T-helper 2 cell treated with Interferon-gamma antibody and Interleukin-4, amounts not matched to agents 5 μg/mL and 100 μg/mL, for 36 hours (primary cell): ENCODE measurements around the gene BORCS8.
"Not testable (repeated sequence)": the region's sequence is repeated elsewhere in the genome, so short reads cannot be mapped to it uniquely, and the experiment has no call there.

Experiments
- DNase-seq: peaks from one replicate; pipeline ENCODE4 v3.0.0; 2021; ENCODE audit warnings: low spot score
- H3K27ac Mint-ChIP-seq: one replicate; pipeline ENCODE4 v1.8.0; 2021; ENCODE audit warnings: mild to moderate bottlenecking, mixed read lengths
- H3K27me3 Mint-ChIP-seq: one replicate; pipeline ENCODE4 v1.8.0; 2021; ENCODE audit warnings: low read depth, mixed read lengths
- H3K36me3 Mint-ChIP-seq: one replicate; pipeline ENCODE4 v1.8.0; 2021; ENCODE audit warnings: low read depth, mixed read lengths
- H3K4me1 Mint-ChIP-seq: one replicate; pipeline ENCODE4 v1.8.0; 2021; ENCODE audit warnings: low read depth, mixed read lengths
- H3K4me3 Mint-ChIP-seq: one replicate; pipeline ENCODE4 v1.8.0; 2022; ENCODE audit warnings: mild to moderate bottlenecking, moderate library complexity, mixed read lengths
- H3K9me3 Mint-ChIP-seq: one replicate; pipeline ENCODE4 v1.8.0; 2021; ENCODE audit warnings: mixed read lengths

BORCS8 gene

DNA sequence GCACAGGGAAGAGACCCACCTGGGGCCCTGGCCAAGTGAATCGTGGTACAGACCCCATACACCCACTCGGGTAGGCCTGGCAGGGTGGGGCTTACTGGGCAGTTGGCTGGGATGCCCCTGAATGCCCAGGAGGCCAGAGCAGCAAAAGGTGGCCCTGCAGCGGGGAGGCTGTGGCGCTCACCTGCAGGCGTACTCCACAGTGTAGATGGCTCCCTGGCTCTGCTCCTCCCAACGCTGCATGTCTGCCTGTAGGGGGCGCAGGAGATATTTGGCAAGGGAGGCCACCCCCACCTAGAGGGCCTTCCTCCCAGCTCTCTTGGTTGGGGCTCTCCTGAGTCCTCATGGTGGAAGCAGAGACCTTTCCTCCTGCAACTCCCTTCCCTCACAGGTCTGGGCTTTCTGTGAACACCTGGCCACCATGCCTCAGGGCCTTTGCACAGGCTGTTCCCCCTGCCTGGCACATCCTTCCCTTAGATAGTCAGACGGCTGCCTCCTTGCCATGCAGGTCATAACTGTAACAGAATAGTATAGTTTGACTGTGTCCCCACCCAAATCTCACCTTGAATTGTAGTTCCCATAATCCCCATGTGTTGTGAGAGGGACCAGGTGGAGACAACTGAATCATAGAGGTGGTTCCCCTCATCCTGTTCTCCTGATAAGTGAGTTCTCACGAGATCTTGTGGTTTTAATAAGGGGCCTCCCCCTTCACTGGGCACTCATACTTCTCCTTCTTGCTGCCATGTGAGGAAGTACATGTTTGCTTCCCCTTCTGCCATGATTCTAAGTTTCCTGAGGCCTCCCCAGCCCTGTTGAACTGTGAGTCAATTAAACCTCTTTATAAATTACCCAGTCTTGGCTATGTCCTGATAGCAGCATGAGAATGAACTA is 5.9 kb downstream of the BORCS8 start:
- Mint-ChIP-seq H3K36me3 (peaks cover 32% of the 10 kb centered on the region), H3K27me3 (no peaks in the 10 kb centered on the region), H3K9me3 (no peaks in the 10 kb centered on the region), H3K4me1 (peaks cover 15% of the 10 kb centered on the region), H3K27ac (no peak overlapping the region), H3K4me3 (no peak overlapping the region)
- peak; percentile 41 for DNase-seq

DNA sequence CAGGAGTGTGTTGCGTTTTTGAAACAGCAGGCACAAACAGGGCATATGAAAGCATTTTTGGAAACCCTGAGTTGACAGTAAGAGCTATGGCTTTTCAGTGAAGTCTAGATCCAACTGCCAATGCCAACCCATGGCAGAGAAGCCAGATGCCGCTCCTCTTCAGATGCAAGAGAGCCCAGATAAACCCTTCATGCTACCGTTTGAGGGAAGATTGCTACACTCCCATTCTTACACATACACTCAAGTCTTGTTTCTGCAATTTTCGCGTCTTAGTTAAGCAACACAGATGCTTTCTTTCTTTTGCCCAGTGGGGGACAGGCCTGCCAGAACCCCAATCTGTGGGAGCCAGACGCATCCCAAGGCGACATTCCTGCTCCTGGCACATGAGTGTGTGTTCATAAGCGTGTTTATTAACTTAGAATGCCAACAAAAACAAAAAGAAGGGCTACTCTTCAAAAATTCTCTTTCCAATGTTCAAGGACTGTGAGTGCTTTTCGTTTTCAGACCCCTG is 10.4 kb downstream of the BORCS8 start:
- H3K27ac Mint-ChIP-seq = no peak overlapping the region
- no peak overlapping the region for H3K4me3 Mint-ChIP-seq
- peaks cover 3% of the 10 kb centered on the region for H3K4me1 Mint-ChIP-seq
- no peaks in the 10 kb centered on the region for H3K27me3 Mint-ChIP-seq
- no peaks in the 10 kb centered on the region for H3K9me3 Mint-ChIP-seq
- peaks cover 38% of the 10 kb centered on the region for H3K36me3 Mint-ChIP-seq
- DNase-seq = no peak

DNA sequence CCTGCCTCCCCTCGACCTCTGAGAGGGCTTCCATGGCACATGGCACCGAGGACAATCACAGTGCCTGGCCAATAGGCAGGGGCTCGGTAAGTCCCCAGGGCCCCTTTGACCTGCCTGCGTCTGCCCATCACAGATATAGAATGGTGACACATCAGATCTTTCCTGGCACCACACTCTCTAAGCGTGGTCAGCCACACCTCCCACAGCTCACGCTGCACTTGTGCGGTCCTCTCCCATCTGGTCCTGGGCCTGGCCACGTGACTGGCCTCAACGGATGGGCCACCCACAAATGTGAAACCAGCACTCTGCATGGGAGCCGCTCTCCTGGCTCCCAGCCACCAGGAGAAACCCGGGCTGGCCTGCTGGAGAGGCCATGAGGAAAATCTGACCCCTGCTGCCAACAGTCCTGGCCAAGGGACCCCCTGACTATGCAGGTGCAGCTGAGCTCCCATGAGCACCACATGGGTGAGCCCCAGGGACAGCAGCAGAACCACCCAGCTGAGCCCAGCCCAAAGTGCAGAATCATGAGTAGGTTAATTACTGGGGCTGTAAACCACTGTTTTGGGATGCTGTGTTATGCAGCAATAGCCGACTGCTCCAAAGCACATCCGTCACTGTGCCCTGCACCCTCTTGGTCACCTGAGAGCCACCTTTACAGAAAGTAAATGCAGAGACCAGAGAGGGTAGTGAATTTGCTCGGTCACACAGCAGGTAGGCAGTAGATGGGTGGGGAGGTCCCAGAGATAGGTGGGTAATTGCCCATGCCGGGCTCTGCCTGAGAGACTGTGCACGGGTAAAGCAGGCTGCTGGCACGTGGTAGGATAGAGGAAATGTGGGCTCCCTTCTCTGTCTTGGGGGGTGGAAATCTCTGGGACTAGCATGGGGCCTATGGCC is 12.2 kb downstream of the BORCS8 start:
- no peaks in the 10 kb centered on the region for H3K9me3 Mint-ChIP-seq
- no peaks in the 10 kb centered on the region for H3K27me3 Mint-ChIP-seq
- no peaks in the 10 kb centered on the region for H3K4me1 Mint-ChIP-seq
- no peak for DNase-seq
- H3K36me3 Mint-ChIP-seq = peaks cover 31% of the 10 kb centered on the region
- no peak overlapping the region for H3K27ac Mint-ChIP-seq
- H3K4me3 Mint-ChIP-seq = no peak overlapping the region

DNA sequence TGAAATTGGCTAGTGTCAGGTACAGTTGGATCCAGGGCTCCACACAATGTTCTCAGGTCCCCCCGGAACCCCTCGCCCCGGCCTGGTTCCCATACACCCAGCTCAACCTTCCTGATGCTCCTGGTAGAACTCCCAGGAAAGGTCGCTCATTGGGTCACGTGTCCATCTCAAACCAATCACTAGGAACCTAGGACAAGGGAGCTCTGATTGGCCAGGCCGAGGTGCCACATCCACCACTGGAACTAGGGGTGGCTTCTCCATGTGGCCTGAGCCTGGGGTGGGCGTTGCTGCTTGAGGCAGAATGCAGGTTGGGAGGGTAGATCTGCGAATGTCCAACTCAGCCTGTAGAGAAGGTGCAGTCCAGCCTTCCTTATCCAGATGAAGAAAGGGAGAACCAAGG is 15.0 kb downstream of the BORCS8 start:
- no peaks in the 10 kb centered on the region for H3K4me1 Mint-ChIP-seq
- no peaks in the 10 kb centered on the region for H3K9me3 Mint-ChIP-seq
- peaks cover 24% of the 10 kb centered on the region for H3K36me3 Mint-ChIP-seq
- DNase-seq = no peak
- H3K4me3 Mint-ChIP-seq = no peak overlapping the region
- no peaks in the 10 kb centered on the region for H3K27me3 Mint-ChIP-seq
- H3K27ac Mint-ChIP-seq = no peak overlapping the region

DNA sequence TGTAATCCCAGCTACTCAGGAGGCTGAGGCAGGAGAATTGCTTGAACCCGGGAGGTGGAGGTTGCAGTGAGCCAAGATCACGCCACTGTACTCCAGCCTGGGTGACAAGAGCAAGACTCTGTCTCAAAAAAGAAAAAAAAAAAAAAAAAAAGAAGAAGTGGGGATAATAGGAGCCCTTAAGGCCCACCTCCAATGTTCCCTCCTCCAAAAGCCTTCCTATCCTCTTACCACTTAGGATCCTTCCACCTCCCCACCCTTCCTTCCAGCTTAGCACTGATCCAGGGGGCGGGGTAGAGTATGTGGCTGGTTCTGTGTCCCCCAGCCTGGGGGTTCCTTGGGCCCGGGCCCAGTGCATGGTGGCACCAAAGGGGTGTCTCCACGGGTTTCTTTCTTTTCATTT is 18.7 kb downstream of the BORCS8 start:
- H3K4me1 Mint-ChIP-seq = peaks cover 12% of the 10 kb centered on the region
- not testable (repeated sequence) for H3K9me3 Mint-ChIP-seq, H3K4me3 Mint-ChIP-seq, DNase-seq, H3K27me3 Mint-ChIP-seq, H3K36me3 Mint-ChIP-seq, H3K27ac Mint-ChIP-seq

DNA sequence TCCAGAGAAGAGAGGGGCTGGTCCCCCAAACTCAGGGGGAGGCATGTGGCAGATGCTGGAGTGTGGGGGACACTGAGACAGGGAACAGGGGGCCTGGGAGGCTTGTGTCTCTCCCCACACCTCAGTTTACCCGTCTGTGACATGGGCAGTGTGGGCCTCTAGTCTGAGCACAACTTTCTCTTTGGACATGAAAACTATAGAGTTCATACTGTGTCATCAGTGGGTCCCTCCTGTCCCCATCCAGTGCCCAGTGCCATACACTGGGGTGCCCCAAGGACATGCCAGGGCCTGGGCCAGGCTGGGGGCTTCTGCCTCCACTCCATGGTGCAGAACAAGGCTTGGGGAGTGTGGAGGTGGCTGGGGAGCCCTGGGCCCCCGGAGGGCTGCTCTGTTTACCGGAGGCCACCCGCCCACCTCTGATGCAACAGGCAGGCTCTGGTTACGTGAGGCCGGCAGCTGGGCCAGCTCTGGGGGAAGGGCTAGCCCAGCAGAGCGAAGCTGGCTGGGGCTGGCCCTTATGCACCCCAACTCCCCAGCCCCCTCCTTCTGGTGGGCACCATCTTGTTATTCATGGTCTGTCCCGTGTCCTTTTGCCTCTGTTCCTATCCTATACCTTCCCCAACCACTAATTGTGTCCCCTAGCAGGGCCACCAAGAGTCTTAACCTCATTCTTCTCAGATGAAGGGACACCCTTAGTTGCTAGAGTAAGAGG is 20.0 kb downstream of the BORCS8 start:
- H3K36me3 Mint-ChIP-seq = peaks cover 5% of the 10 kb centered on the region
- H3K27me3 Mint-ChIP-seq = no peaks in the 10 kb centered on the region
- H3K4me3 Mint-ChIP-seq = no peak overlapping the region
- DNase-seq = no peak
- peaks cover 12% of the 10 kb centered on the region for H3K4me1 Mint-ChIP-seq
- H3K9me3 Mint-ChIP-seq = no peaks in the 10 kb centered on the region
- no peak overlapping the region for H3K27ac Mint-ChIP-seq

DNA sequence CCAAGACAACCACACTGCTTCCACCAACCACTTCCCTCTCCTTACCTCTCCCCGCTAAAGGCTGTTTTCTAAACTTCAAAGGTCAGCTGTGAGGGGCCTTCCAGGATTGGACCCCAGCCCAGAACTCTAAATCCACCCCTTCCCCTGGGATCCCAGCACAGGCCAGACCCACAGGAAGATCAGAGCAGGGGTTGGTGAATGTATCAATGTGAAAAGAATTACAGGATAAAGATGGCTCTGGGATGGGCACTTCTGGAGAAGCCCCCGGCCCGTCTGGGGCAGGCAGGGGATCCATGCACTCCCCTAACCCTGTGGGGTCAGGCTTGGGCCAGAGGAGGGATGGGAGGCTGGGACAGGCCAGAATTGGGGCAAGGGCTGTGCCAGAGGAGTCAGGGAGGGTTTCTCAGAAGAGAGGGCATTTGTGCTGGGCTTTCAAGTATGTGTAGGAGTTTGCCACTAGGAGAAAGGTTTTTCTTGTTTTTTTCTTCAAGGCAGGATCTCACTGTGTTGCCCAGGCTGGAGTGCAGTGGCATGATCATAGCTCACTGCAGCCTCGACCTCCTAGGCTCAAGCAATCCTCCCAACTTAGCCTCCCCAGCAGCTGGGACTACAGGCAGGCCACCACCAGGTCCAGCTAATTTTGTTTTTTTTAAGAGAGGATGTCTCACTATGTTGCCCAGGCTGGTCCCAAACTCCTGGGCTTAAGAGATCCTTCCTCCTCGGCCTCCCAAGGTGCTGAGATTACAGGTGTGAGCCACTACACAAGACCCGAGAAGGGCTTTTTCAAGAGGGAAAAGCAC is 20.9 kb downstream of the BORCS8 start:
- DNase-seq = no peak
- H3K36me3 Mint-ChIP-seq = peaks cover 4% of the 10 kb centered on the region
- H3K27me3 Mint-ChIP-seq = no peaks in the 10 kb centered on the region
- no peaks in the 10 kb centered on the region for H3K9me3 Mint-ChIP-seq
- H3K4me3 Mint-ChIP-seq = peak overlapping the region; percentile 36
- H3K4me1 Mint-ChIP-seq = peaks cover 12% of the 10 kb centered on the region
- H3K27ac Mint-ChIP-seq = no peak overlapping the region

DNA sequence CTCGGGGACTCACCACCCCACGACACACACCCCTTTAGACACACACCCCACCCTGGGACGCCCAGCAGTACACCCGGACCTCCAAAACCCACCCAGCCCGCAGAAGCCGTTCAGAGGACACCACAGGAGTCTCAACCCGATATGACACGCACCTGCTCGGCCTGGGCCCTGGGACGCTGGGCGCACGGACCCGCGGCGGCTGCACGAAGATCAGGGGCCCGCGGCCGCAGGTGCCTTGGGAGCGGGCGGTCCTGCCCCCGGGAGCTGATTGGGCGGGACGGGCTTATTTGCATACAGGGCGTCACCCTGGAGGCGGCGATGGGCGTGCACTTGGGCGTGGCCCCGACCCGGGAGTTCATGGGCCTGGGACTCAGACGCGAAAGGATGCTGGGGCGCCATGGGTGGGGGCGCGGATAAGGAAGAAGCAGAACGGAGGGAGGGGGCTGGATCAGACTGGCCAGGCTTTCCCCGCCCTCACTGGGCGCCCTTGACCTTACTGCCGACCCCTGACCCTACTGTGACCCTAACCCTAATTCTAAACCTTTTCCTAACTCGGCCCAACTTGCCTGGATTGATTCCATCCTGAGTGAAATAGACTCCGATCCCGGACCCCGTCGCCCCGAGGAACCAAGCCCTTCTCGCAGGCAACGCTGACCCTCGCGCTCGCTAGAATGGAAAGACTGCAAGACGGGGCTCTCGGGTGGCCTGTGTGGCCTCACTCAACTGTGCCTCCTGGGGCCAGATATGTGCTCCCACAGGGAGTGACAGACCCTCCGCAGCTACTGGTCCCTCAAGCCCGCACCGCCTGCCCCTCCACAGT is 21.7 kb downstream of the BORCS8 start, which contains the start of gene MEF2B:
Gene MEF2B, minus strand, starts transcription at position 211 of the 820 bp plus-strand sequence. CDS start 19,528 bp downstream, outside the sequence.
- H3K36me3 Mint-ChIP-seq = peaks cover 4% of the 10 kb centered on the region
- H3K27me3 Mint-ChIP-seq = no peaks in the 10 kb centered on the region

DNA sequence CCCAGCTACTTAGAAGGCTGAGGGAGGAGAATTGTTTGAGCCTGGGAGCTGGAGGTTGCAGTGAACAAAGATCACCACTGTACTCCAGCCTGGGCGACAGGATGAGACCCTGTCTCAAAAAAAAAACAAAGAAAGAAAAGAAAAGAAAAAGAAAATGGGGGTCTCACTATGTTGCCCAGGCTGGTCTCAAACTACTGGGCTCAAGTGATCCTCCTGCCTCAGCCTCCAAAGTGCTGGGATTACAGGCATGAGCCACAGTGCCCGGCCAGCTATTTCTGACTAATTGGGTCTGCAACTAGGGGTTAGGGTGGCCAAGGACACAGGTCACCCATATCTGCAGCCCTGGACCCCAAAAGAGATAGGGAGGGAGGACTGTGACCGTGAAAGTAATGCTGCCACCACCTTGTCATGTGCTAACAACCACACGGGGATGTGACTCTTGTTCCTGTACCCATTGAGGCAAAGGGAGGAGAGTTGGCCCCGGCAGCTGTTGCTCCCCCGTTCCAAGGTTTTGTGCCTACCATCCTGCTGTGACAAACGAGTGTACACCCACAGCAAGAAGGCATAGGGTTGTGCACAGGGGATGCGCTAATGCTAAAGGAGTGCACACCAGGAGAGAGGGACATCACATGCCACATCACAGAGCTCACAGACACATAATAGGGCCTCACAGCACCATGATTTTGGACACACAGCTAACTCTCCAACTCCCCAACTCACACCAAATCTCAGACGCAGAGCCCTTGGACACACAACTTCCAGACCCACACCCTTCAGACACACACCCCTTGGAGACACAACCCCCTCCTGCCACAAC is 22.5 kb downstream of the BORCS8 start:
- H3K27me3 Mint-ChIP-seq = no peaks in the 10 kb centered on the region
- peaks cover 12% of the 10 kb centered on the region for H3K4me1 Mint-ChIP-seq
- DNase-seq = no peak
- no peaks in the 10 kb centered on the region for H3K9me3 Mint-ChIP-seq
- peak overlapping the region; percentile 54 for H3K4me3 Mint-ChIP-seq
- no peak overlapping the region for H3K27ac Mint-ChIP-seq
- H3K36me3 Mint-ChIP-seq = peaks cover 4% of the 10 kb centered on the region

More for the DNA sequence above, 21.7 kb downstream of the BORCS8 start, which contains the start of gene MEF2B:
- no peaks in the 10 kb centered on the region for H3K9me3 Mint-ChIP-seq
- DNase-seq = peak; percentile 72
- peak within 1 kb of the TSS; percentile 54 for H3K4me3 Mint-ChIP-seq
- no peak within 1 kb of the TSS for H3K27ac Mint-ChIP-seq
- H3K4me1 Mint-ChIP-seq = peaks cover 12% of the 10 kb centered on the region

DNA sequence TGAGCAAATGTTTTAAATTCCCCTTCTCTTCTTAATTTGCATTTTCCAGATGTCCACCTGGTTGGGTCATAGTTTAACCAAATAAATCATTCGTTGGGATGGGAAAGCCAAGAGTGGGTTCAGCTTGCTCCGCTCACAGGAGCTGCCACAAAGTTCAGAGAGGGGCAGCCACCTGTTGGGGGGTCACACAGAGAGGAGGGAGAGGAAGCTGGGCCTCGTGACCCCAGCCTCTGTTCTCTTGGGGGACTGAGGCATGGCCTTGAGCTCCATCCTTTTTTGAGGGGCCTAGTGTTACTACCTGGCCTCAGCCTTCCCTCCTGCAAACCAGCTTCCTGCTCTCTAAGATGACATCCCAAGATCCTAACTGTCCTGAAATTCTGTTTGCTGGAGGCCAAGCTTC is 24.3 kb downstream of the BORCS8 start:
- Mint-ChIP-seq H3K27ac (no peak overlapping the region), H3K9me3 (no peaks in the 10 kb centered on the region), H3K36me3 (peaks cover 4% of the 10 kb centered on the region), H3K4me3 (no peak overlapping the region), H3K4me1 (peaks cover 12% of the 10 kb centered on the region), H3K27me3 (no peaks in the 10 kb centered on the region)
- DNase-seq = no peak

DNA sequence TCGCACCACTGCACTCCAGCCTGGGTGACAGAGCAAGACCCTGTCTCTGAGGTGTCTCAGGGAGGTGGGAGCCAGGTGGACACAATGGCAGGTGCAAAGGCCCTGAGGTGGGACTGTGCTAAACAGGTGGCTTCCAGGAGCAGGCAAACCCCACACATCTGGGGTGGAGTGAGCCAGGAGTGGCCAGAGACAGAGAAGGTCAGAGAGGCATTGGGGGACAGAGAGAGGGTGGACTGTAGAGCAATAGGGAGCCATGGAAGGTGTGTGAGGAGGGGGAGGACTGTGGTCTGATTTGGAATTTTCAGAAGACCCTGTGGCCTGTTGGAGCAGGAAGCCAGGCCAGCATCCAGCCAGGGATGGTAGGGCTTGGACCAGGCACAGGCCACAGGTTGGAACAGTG is 26.6 kb downstream of the BORCS8 start:
- Mint-ChIP-seq H3K4me1 (peaks cover 5% of the 10 kb centered on the region), H3K27me3 (no peaks in the 10 kb centered on the region), H3K36me3 (no peaks in the 10 kb centered on the region), H3K4me3 (no peak overlapping the region), H3K27ac (no peak overlapping the region), H3K9me3 (no peaks in the 10 kb centered on the region)
- DNase-seq = no peak

DNA sequence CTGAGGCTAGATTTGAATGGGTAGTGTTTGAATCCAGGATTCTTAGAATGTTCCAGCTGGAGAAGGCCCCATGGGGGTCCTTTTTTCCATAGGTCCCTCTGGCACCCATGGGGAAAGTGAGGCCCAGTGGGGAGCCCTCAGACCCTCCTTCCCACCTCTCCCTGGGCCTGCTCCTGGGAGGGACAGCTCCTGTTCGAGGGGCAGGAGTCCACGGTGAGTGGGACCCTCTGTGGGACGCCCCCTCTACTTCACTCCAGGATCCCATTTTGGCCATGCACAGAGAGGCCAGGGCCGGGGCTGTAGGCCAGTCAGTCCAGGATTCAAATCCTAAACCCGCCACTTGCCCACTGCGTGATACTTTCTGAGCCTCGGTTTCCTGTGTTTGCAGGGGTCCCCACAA is 29.5 kb downstream of the BORCS8 start:
- no peak overlapping the region for H3K27ac Mint-ChIP-seq
- H3K4me1 Mint-ChIP-seq = no peaks in the 10 kb centered on the region
- no peaks in the 10 kb centered on the region for H3K9me3 Mint-ChIP-seq
- DNase-seq = no peak
- H3K4me3 Mint-ChIP-seq = no peak overlapping the region
- H3K27me3 Mint-ChIP-seq = no peaks in the 10 kb centered on the region
- H3K36me3 Mint-ChIP-seq = no peaks in the 10 kb centered on the region
